ENCODE data around the gene UGT1A8. TPM values are rescaled to one million over a fixed set of nuclear protein-coding genes. Genes with fewer than 3 reads are reported as not detected.
A peak's percentile ranks its signal among the peaks of the same experiment; 100 is the strongest.

Gene UGT1A8
- total and polyA plus RNA-seq, 2 of the 4 experiments (the other 2 are of a cell fraction): not detected

DNA sequence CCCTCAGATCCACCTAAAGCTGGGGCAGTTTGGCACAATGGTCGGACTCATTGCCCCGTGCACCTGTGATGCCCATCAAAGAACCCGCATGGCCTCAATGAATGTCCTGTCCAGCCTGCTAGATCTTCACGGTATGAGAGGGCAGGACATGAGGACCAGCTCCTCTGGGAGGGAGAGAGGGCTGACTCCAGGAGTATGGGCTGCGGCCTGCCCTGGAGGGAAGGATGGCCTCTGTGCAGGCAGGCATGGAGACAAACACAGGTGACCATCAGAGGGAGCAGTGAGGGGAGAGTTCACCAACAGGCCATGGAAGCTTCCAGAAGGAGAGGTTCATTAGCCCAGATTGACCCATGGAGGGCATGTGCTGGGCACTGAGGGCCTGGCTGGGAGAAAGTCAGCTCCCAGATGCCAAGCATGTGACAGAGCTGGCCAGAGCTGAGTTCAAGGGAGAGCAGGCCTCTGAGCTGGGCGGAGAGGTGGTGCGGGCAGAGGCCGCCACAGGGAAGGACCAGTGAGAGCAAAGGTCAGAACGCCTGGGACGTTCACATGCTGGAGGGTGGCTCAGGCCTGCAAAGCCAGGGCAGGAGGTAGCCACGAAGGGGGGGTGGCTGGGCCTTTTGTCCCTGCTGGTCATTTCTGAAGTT lies 200.7 kb downstream of the UGT1A8 start:
- Histone ChIP-seq H3K23ac (ENCODE audit: low read depth, low read length) (no peak overlapping the region), H3K4me2 (ENCODE audit: low read depth, low read length) (no peak overlapping the region), H4K91ac (ENCODE audit: insufficient read depth, low read depth, low read length) (no peak overlapping the region), H2BK120ac (ENCODE audit: low read depth, low read length) (no peak overlapping the region), H3K9ac (ENCODE audit: low read depth, low read length) (no peak overlapping the region), H2BK5ac (ENCODE audit: low read depth, low read length, poor library complexity, severe bottlenecking) (no peak overlapping the region), H3K79me1 (ENCODE audit: low read depth in 1 of 2, low read length in 2 of 2) (no peaks in the 10 kb centered on the region), H4K5ac (ENCODE audit: low read depth, low read length) (no peak overlapping the region), H3K27ac (ENCODE audit: insufficient read depth, low read length) (no peak overlapping the region), H3K4ac (ENCODE audit: low read depth, low read length) (no peak overlapping the region), H3K14ac (replicated peaks; ENCODE audit: low read depth, low read length) (no peak overlapping the region), H3K36me3 (ENCODE audit: control insufficient read depth, insufficient read depth, low read length) (no peaks in the 10 kb centered on the region), H3K9me1 (ENCODE audit: insufficient read depth, low read length) (no peaks in the 10 kb centered on the region), H3K4me1 (ENCODE audit: control insufficient read depth, insufficient read depth, low read length) (no peaks in the 10 kb centered on the region), H2AK5ac (ENCODE audit: low read depth, low read length) (no peak overlapping the region), H3K4me3 (ENCODE audit: insufficient read depth, low read depth, low read length) (no peak overlapping the region), H3K27me3 (ENCODE audit: control insufficient read depth, insufficient read depth, low read length) (peaks cover 7% of the 10 kb centered on the region; the same call in 1 of the 2 replicates), H2AK9ac (replicated peaks; ENCODE audit: low read depth, low read length, poor library complexity) (no peak overlapping the region), H3K18ac (ENCODE audit: low read depth, low read length) (no peak overlapping the region), H2AFZ (replicated peaks; ENCODE audit: low read length, poor library complexity) (peak overlapping the region; percentile 38), H4K8ac (ENCODE audit: low read depth in 2 of 2, low read length in 2 of 2) (no peak overlapping the region), H2BK15ac (ENCODE audit: low read depth, low read length) (no peak overlapping the region), H3K9me3 (ENCODE audit: control insufficient read depth, insufficient read depth, low read length) (no peaks in the 10 kb centered on the region), H4K20me1 (ENCODE audit: insufficient read depth, low read length) (no peaks in the 10 kb centered on the region), H3K56ac (ENCODE audit: extremely low read depth, insufficient read depth, low read length) (no peak overlapping the region), H2BK20ac (ENCODE audit: low read depth, low read length) (no peak overlapping the region)
- ATAC-seq (ENCODE audit: low read depth): 0 out of 2 replicates have a peak, but pooled peaks have one; percentile 17
- in situ Hi-C loops (cut with MboI; ENCODE audit: low sequenced_read_pairs): no loop called here
- dilution Hi-C loops (cut with HindIII; ENCODE audit: low sequenced_read_pairs, unreplicated experiment): no loop called here
- DNase-seq: no peak
- POLR2A ChIA-PET (ENCODE audit: unreplicated experiment): no interaction called here
- 81% methylated on average over 5 of the region's 11 CpGs; no CpG with 5 or more reads in 1 of the 2 experiments for WGBS, 2 experiments (ENCODE audit: extremely low coverage in 2 of 2, insufficient read length in 1 of 2)
- TF ChIP-seq POLR2A (IDR thresholded peaks at IDR 0.05; ENCODE audit: low read depth, low read length) (no peak), NFE2L2 (IDR thresholded peaks at IDR 0.05; ENCODE audit: low read depth, low read length) (no peak), RAD21 (IDR thresholded peaks at IDR 0.05; ENCODE audit: low read length) (no peak), RFX5 (IDR thresholded peaks at IDR 0.05; ENCODE audit: low read depth, low read length) (no peak), MAZ (IDR thresholded peaks at IDR 0.05; ENCODE audit: borderline replicate concordance, low read depth, low read length) (no peak), MAFK (IDR thresholded peaks at IDR 0.05; ENCODE audit: low read depth, low read length) (no peak), FOS (IDR thresholded peaks at IDR 0.05; ENCODE audit: low read depth, low read length) (no peak), CHD1 (IDR thresholded peaks at IDR 0.05; ENCODE audit: low read depth, low read length) (no peak), BHLHE40 (IDR thresholded peaks at IDR 0.05; ENCODE audit: low read depth, low read length) (no peak), SMC3 (IDR thresholded peaks at IDR 0.05; ENCODE audit: low read depth, low read length) (no peak), RCOR1 (IDR thresholded peaks at IDR 0.05; ENCODE audit: insufficient replicate concordance, low read length) (no peak), CEBPB (IDR thresholded peaks at IDR 0.05; ENCODE audit: low read depth, low read length) (no peak), MXI1 (IDR thresholded peaks at IDR 0.05; ENCODE audit: borderline replicate concordance, low read depth, low read length) (no peak)
- TF ChIP-seq, protein P1, sequence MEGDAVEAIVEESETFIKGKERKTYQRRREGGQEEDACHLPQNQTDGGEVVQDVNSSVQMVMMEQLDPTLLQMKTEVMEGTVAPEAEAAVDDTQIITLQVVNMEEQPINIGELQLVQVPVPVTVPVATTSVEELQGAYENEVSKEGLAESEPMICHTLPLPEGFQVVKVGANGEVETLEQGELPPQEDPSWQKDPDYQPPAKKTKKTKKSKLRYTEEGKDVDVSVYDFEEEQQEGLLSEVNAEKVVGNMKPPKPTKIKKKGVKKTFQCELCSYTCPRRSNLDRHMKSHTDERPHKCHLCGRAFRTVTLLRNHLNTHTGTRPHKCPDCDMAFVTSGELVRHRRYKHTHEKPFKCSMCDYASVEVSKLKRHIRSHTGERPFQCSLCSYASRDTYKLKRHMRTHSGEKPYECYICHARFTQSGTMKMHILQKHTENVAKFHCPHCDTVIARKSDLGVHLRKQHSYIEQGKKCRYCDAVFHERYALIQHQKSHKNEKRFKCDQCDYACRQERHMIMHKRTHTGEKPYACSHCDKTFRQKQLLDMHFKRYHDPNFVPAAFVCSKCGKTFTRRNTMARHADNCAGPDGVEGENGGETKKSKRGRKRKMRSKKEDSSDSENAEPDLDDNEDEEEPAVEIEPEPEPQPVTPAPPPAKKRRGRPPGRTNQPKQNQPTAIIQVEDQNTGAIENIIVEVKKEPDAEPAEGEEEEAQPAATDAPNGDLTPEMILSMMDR (conservative IDR thresholded peaks at IDR 0.05; ENCODE audit: low read depth, low read length): no peak
- TF ChIP-seq, protein P2, sequence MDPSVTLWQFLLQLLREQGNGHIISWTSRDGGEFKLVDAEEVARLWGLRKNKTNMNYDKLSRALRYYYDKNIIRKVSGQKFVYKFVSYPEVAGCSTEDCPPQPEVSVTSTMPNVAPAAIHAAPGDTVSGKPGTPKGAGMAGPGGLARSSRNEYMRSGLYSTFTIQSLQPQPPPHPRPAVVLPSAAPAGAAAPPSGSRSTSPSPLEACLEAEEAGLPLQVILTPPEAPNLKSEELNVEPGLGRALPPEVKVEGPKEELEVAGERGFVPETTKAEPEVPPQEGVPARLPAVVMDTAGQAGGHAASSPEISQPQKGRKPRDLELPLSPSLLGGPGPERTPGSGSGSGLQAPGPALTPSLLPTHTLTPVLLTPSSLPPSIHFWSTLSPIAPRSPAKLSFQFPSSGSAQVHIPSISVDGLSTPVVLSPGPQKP (IDR thresholded peaks at IDR 0.05; ENCODE audit: borderline replicate concordance, low read depth, low read length): no peak
- TF ChIP-seq, protein P3, sequence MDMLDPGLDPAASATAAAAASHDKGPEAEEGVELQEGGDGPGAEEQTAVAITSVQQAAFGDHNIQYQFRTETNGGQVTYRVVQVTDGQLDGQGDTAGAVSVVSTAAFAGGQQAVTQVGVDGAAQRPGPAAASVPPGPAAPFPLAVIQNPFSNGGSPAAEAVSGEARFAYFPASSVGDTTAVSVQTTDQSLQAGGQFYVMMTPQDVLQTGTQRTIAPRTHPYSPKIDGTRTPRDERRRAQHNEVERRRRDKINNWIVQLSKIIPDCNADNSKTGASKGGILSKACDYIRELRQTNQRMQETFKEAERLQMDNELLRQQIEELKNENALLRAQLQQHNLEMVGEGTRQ (IDR thresholded peaks at IDR 0.05; ENCODE audit: low read depth, low read length): no peak
- intact Hi-C loops (cut with micrococcal nuclease): no loop called here
- CTCF ChIA-PET: no interaction called here
- no TSS peak for BruUV-seq (replicated peaks)

All from IMR-90 (cell line).